ENCODE results near the gene PKNOX2.

The PKNOX2 gene

GRCh38 chr11:125190566-125190965 is 26.0 kb downstream of the PKNOX2 start:
- DNase-seq (ENCODE audit: low read depth): no peak
- H3K4me3 ChIP-seq (ENCODE audit: low read depth, low read length): no peak overlapping the region
- no peak for TF ChIP-seq CTCF (IDR thresholded peaks at IDR 0.05; ENCODE audit: control insufficient read depth, extremely low read depth, insufficient read depth)

GRCh38 chr11:125192183-125192582 is 27.6 kb downstream of the PKNOX2 start:
- no peak overlapping the region for H3K4me3 ChIP-seq (ENCODE audit: low read depth, low read length)
- no peak for DNase-seq (ENCODE audit: low read depth)
- TF ChIP-seq CTCF (IDR thresholded peaks at IDR 0.05; ENCODE audit: control insufficient read depth, extremely low read depth, insufficient read depth): no peak

- no peak for TF ChIP-seq CTCF (IDR thresholded peaks at IDR 0.05; ENCODE audit: control insufficient read depth, extremely low read depth, insufficient read depth)
- H3K4me3 ChIP-seq (ENCODE audit: low read depth, low read length): no peak overlapping the region
- DNase-seq (ENCODE audit: low read depth): no peak
Measured at GRCh38 chr11:125192717-125193415, 28.3 kb downstream of the PKNOX2 start.

GRCh38 chr11:125193416-125193726 is 28.8 kb downstream of the PKNOX2 start:
- DNase-seq (ENCODE audit: low read depth): no peak
- no peak overlapping the region for H3K4me3 ChIP-seq (ENCODE audit: low read depth, low read length)
- TF ChIP-seq CTCF (IDR thresholded peaks at IDR 0.05; ENCODE audit: control insufficient read depth, extremely low read depth, insufficient read depth): no peak

- DNase-seq (ENCODE audit: low read depth): no peak
- H3K4me3 ChIP-seq (ENCODE audit: low read depth, low read length): no peak overlapping the region
- no peak for TF ChIP-seq CTCF (IDR thresholded peaks at IDR 0.05; ENCODE audit: control insufficient read depth, extremely low read depth, insufficient read depth)
Measured at GRCh38 chr11:125193841-125194240, 29.3 kb downstream of the PKNOX2 start.

GRCh38 chr11:125199915-125200314 is 35.4 kb downstream of the PKNOX2 start:
- H3K4me3 ChIP-seq (ENCODE audit: low read depth, low read length): no peak overlapping the region
- DNase-seq (ENCODE audit: low read depth): no peak
- no peak for TF ChIP-seq CTCF (IDR thresholded peaks at IDR 0.05; ENCODE audit: control insufficient read depth, extremely low read depth, insufficient read depth)

GRCh38 chr11:125200441-125200840 is 35.9 kb downstream of the PKNOX2 start:
- TF ChIP-seq CTCF (IDR thresholded peaks at IDR 0.05; ENCODE audit: control insufficient read depth, extremely low read depth, insufficient read depth): no peak
- no peak for DNase-seq (ENCODE audit: low read depth)
- H3K4me3 ChIP-seq (ENCODE audit: low read depth, low read length): no peak overlapping the region
